Measurements from ENCODE around the gene KLHL15.

DNA sequence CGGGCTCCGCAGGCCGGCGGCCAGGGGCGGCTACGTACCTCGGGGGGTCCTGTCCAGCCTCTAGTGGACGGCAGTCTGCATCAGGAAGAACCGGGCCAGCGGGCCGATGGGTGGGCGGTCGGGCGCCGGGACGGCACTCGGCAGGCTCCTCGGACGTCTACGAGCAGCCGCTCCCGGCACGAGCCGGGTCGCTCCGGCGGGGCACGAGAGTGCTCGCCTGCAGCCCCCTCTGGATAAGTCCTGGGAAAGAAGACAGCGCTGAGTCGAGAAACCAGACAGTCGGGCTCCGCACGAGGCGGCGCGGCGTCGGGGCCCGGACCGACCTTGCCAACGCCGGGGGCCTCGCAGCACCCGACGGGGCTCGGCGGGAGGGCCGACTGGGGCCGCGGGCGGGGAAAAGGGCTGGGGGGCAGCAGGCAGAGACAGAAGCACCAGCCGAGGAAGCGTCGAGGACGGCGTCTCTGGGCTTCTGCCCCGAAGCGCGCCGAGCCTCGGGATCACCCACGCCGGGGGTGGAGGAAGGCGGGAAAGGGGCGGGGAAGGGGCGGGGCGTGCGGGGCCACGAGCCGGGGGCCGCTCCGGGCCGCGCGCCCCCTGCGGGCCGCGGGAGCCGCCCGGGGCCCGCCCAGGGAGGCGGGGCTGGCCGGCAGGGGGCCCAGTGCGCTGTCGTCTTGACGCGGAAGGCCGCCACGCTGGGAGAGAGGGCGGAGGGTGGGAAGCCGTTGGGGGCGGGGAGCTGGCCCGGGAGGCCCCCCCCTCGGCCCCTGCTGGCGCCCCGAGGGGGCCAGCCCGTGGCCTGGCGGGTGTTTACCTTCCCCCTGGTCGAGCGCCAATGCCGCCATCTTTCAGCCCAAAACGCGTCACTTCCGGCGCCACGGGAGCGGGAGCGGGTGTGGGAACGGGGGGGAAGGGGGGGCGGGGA lies 1.9 kb downstream of the KLHL15 start:
- TF ChIP-seq RAD21 (IDR thresholded peaks at IDR 0.05; ENCODE audit: low read length) (no peak), TAF1 (IDR thresholded peaks at IDR 0.05; ENCODE audit: borderline replicate concordance, low read depth, low read length) (peak; percentile 87)
- TF ChIP-seq, protein P1, sequence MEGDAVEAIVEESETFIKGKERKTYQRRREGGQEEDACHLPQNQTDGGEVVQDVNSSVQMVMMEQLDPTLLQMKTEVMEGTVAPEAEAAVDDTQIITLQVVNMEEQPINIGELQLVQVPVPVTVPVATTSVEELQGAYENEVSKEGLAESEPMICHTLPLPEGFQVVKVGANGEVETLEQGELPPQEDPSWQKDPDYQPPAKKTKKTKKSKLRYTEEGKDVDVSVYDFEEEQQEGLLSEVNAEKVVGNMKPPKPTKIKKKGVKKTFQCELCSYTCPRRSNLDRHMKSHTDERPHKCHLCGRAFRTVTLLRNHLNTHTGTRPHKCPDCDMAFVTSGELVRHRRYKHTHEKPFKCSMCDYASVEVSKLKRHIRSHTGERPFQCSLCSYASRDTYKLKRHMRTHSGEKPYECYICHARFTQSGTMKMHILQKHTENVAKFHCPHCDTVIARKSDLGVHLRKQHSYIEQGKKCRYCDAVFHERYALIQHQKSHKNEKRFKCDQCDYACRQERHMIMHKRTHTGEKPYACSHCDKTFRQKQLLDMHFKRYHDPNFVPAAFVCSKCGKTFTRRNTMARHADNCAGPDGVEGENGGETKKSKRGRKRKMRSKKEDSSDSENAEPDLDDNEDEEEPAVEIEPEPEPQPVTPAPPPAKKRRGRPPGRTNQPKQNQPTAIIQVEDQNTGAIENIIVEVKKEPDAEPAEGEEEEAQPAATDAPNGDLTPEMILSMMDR (IDR thresholded peaks at IDR 0.05): no peak
